GM12878 (cell line): Measurements from ENCODE around the gene SLC1A7. TPM values are rescaled to one million over a fixed set of nuclear protein-coding genes. Genes with fewer than 3 reads are reported as not detected.
A peak's percentile ranks its signal among the peaks of the same experiment; 100 is the strongest.

ENCODE experiments used
- ATAC-seq: fragments of 200-7000 bp; cut with Tn5 transposase; 3 replicates; pipeline ENCODE4 v1.9.1; 2020; ENCODE audit warnings: mild to moderate bottlenecking, moderate library complexity
- BruUV-seq: library from RNA; stranded (reverse); fragments of 400-500 nt; replicated peaks from 2 replicates; lab custom pipeline; 2021; lab: Mats Ljungman, UMichigan
- CTCF ChIA-PET: fragments of 300-600 bp; sonication (Branson Sonifier 250); formaldehyde crosslinking; extraction: SDS; loops from one replicate; lab custom pipeline; 2021; ENCODE audit warnings: inconsistent platforms; lab: Yijun Ruan, JAX
- POLR2A ChIA-PET: fragments of 350-600 bp; formaldehyde crosslinking; extraction: SDS; loops from one replicate; lab custom pipeline; 2021; ENCODE audit warnings: inconsistent platforms; lab: Charles Lee
- RAD21 ChIA-PET: fragments of 300-600 bp; sonication (Branson Sonifier 250); formaldehyde crosslinking; loops from one replicate; lab custom pipeline; 2023; ENCODE audit warnings: antibody characterized with exemption; ENCODE audit not compliant: unreplicated experiment; lab: Charles Lee
- SMC1A ChIA-PET: fragments of 300-600 bp; sonication (Branson Sonifier 250); formaldehyde crosslinking; loops from one replicate; lab custom pipeline; 2023; ENCODE audit not compliant: unreplicated experiment, uncharacterized antibody; lab: Charles Lee
- DNase-seq: peaks from one replicate; pipeline ENCODE4 v3.0.0-alpha.2; 2011; ENCODE audit warnings: low read depth, low spot score
- FAIRE-seq: peaks from 3 replicates; lab custom pipeline; 2011; peaks lifted over from hg19 to GRCh38; lab: Jason Lieb, UNC
- H2AFZ ChIP-seq: 2 replicates; pipeline ENCODE4 v1.6.0; 2011; ENCODE audit warnings: low read depth, low read length, control low read depth; ENCODE audit not compliant: control insufficient read depth
- H3K27ac ChIP-seq: 2 replicates; pipeline ENCODE4 v1.5.1; 2011; ENCODE audit warnings: control low read depth; ENCODE audit not compliant: control insufficient read depth, insufficient read depth
- H3K27me3 ChIP-seq, 2 experiments: replicated peaks in 1 of 2; 2 replicates each; pipeline versions ENCODE4 v1.6.0 to v1.6.1; 2011; ENCODE audit warnings: low read length in 1 of 2; ENCODE audit not compliant: control insufficient read depth in 2 of 2, insufficient read depth in 2 of 2
- H3K36me3 ChIP-seq, 2 experiments: 2 replicates each; pipeline ENCODE4 v1.5.1; 2011; ENCODE audit warnings: low read length in 1 of 2; ENCODE audit not compliant: control insufficient read depth in 2 of 2, insufficient read depth in 2 of 2
- H3K4me1 ChIP-seq: 2 replicates; pipeline ENCODE4 v1.6.1; 2011; ENCODE audit warnings: mild to moderate bottlenecking, low read length, moderate library complexity, mixed read lengths; ENCODE audit not compliant: control insufficient read depth, insufficient read depth
- H3K4me2 ChIP-seq: 2 replicates; pipeline ENCODE4 v1.6.0; 2011; ENCODE audit warnings: control low read depth; ENCODE audit not compliant: control insufficient read depth, insufficient read depth
- H3K4me3 ChIP-seq: fragments of 200-600 bp; sonication (generic); 2 replicates; pipeline ENCODE4 v1.5.1; 2016
- H3K79me2 ChIP-seq: 2 replicates; pipeline ENCODE4 v1.6.0; 2011; ENCODE audit warnings: low read length; ENCODE audit not compliant: control insufficient read depth, insufficient read depth
- H3K9ac ChIP-seq: 2 replicates; pipeline ENCODE4 v1.8.0; 2011; ENCODE audit warnings: low read length, control low read depth, mixed read lengths; ENCODE audit not compliant: control insufficient read depth, insufficient read depth
- H3K9me3 ChIP-seq: replicated peaks from 3 replicates; pipeline ENCODE4 v1.5.1; 2011; ENCODE audit warnings: mild to moderate bottlenecking, low read length; ENCODE audit not compliant: control insufficient read depth, insufficient read depth
- H4K20me1 ChIP-seq: 2 replicates; pipeline ENCODE4 v1.6.0; 2011; ENCODE audit not compliant: control insufficient read depth, insufficient read depth
- HCFC1 ChIP-seq: fragments of 150-350 bp; IDR thresholded peaks from 2 replicates; pipeline ENCODE4 v1.6.1; 2014; ENCODE audit warnings: low read length
- MEF2B ChIP-seq: fragments of 450-650 bp; IDR thresholded peaks from 2 replicates; pipeline ENCODE4 v1.6.1; 2018; ENCODE audit warnings: mild to moderate bottlenecking, moderate library complexity; ENCODE audit not compliant: partially characterized antibody, poor library complexity, severe bottlenecking
- MLLT1 ChIP-seq: fragments of 450-650 bp; IDR thresholded peaks from 2 replicates; pipeline ENCODE4 v1.6.1; 2016; ENCODE audit warnings: mild to moderate bottlenecking
- RAD51 ChIP-seq: fragments of 450-650 bp; IDR thresholded peaks from 2 replicates; pipeline ENCODE4 v1.6.1; 2016; ENCODE audit warnings: moderate library complexity, mild to moderate bottlenecking, inconsistent platforms
- TARDBP ChIP-seq: IDR thresholded peaks from 2 replicates; pipeline ENCODE4 v1.6.1; 2016; ENCODE audit warnings: borderline replicate concordance
- ZBTB4 ChIP-seq: fragments of 450-650 bp; formaldehyde crosslinking; IDR thresholded peaks from 2 replicates; pipeline ENCODE4 v1.4.0; 2022; ENCODE audit warnings: mild to moderate bottlenecking, moderate library complexity
- ZNF384 ChIP-seq: IDR thresholded peaks from 2 replicates; pipeline ENCODE4 v1.6.1; 2012; ENCODE audit warnings: low read depth, mild to moderate bottlenecking, low read length, improper control_type of control experiment, borderline replicate concordance
- WGBS: methylation state at CpG from one replicate; pipeline ENCODE4 v1.1.6; 2016; ENCODE audit warnings: low lambda C conversion rate; ENCODE audit not compliant: insufficient replicate concordance, insufficient coverage; ENCODE audit errors: missing lambda C conversion rate; 5-methylcytosine and 5-hydroxymethylcytosine counted together
- in situ Hi-C: fragments of 300-500 bp; cut with MboI; formaldehyde crosslinking; loops from 9 replicates; pipeline ENCODE4 v1.14.3; 2018; ENCODE audit warnings: mixed read lengths
- intact Hi-C: fragments of 100-400 bp; cut with micrococcal nuclease; formaldehyde crosslinking; loops from one replicate; pipeline ENCODE4 v1.14.2; 2022; ENCODE audit not compliant: unreplicated experiment
- polyA plus RNA-seq, 11 experiments: library from polyadenylated mRNA; depleted of rRNA in 4 of 11; unstranded in 6 of 11; stranded (reverse) in 5 of 11; fragments of >200 nt; fragmentation: Nextera tagmentation in 4 of 11; fragmentation: Illumina TruSeq in 1 of 11; extraction: Ambion mirVana in 4 of 11; extraction: Trizol in 1 of 11; gene quantifications; 1 replicate in 1 of 11; 2 replicates in 10 of 11; pipeline versions ENCODE4 v1.2.1 to v1.2.3, GENCODE V29; 2011 to 2016; ENCODE audit warnings: inconsistent platforms in 2 of 11, missing spikeins in 2 of 11, low read depth in 1 of 11
- total RNA-seq, 4 experiments: library from RNA; depleted of rRNA in 3 of 4; stranded (reverse); fragments of >200 nt in 3 of 4; fragmentation: Illumina TruSeq in 1 of 4; extraction: Trizol in 1 of 4; gene quantifications; 2 replicates each; pipeline versions ENCODE4 v1.2.1 to v1.2.3, GENCODE V29; 2013 to 2021

The SLC1A7 gene
- total and polyA plus RNA-seq, 10 of the 15 experiments (the other 5 are each of a cell fraction or from before 2014, with no cell fraction given) = not detected

- intact Hi-C loops = no loop called here
- H3K36me3 ChIP-seq = no peaks in the 10 kb centered on the region
- RAD21 ChIA-PET = no interaction called here
- WGBS = 17% methylated on average over 1 of the region's 1 CpG
- SMC1A ChIA-PET = no interaction called here
- DNase-seq (no peak), FAIRE-seq (no peak), ATAC-seq (no peak)
- no peaks in the 10 kb centered on the region for H3K27me3 ChIP-seq
- in situ Hi-C loops = no loop called here
- no peaks in the 10 kb centered on the region for H3K79me2 ChIP-seq
- H3K9ac ChIP-seq = no peak overlapping the region
- no TSS peak for BruUV-seq
- H3K4me2 ChIP-seq = no peak overlapping the region
- H3K9me3 ChIP-seq = no peaks in the 10 kb centered on the region
- POLR2A ChIA-PET = no interaction called here
- no peak overlapping the region for H3K27ac ChIP-seq
- no peaks in the 10 kb centered on the region for H4K20me1 ChIP-seq
- CTCF ChIA-PET = no interaction called here
- H3K4me3 ChIP-seq = no peak overlapping the region
- no peak overlapping the region for H2AFZ ChIP-seq
- no peak for TF ChIP-seq RAD51
- no peaks in the 10 kb centered on the region for H3K4me1 ChIP-seq
These were observed 15.9 kb downstream of the SLC1A7 start for GRCh38 chr1:53126495-53126894.

- ChIA-PET POLR2A (no interaction called here), CTCF (interaction anchor here (0.6 kb wide), 1 partner anchor 916 kb away, joined by 3 read pairs; no protein-coding TSS in a partner anchor), RAD21 (no interaction called here), SMC1A (no interaction called here)
- Histone ChIP-seq H3K9ac (no peak overlapping the region), H3K36me3 (no peaks in the 10 kb centered on the region), H2AFZ (no peak overlapping the region), H3K79me2 (no peaks in the 10 kb centered on the region), H3K4me2 (no peak overlapping the region), H3K4me1 (no peaks in the 10 kb centered on the region), H4K20me1 (no peaks in the 10 kb centered on the region), H3K9me3 (no peaks in the 10 kb centered on the region), H3K27ac (no peak overlapping the region), H3K27me3 (no peaks in the 10 kb centered on the region), H3K4me3 (no peak overlapping the region)
- intact Hi-C loops = no loop called here
- BruUV-seq = no TSS peak
- WGBS = 31% methylated on average over 9 of the region's 10 CpGs
- in situ Hi-C loops = no loop called here
- no peak for FAIRE-seq
- TF ChIP-seq TARDBP = no peak
- TF ChIP-seq MEF2B = no peak
- no peak for TF ChIP-seq MLLT1
- TF ChIP-seq ZBTB4 (CRISPR knock-in tag) = no peak
- TF ChIP-seq HCFC1 = no peak
- TF ChIP-seq ZNF384 = no peak
- ATAC-seq = peak; percentile 28
- no peak for DNase-seq
These were observed 16.6 kb downstream of the SLC1A7 start for GRCh38 chr1:53125623-53126360.
